Osteoblast (primary cell): Measurements from ENCODE around the gene RIC8A. TPM values are rescaled to one million over a fixed set of nuclear protein-coding genes. Genes with fewer than 3 reads are reported as not detected.

Experiments
- DNase-seq: peaks from one replicate; pipeline ENCODE4 v3.0.0; 2011; ENCODE audit warnings: low spot score, mixed read lengths; ENCODE audit not compliant: insufficient read length; ENCODE audit errors: missing footprints
- H2AFZ ChIP-seq: 2 replicates; pipeline ENCODE4 v1.6.0; 2011; ENCODE audit warnings: mild to moderate bottlenecking, low read length
- H3K27ac ChIP-seq: 2 replicates; pipeline ENCODE4 v1.5.1; 2011; ENCODE audit warnings: mild to moderate bottlenecking, low read depth, low read length, moderate library complexity
- H3K27me3 ChIP-seq: 2 replicates; pipeline ENCODE4 v1.6.0; 2012; ENCODE audit warnings: mild to moderate bottlenecking, control low read depth, inconsistent platforms, low read length, moderate library complexity; ENCODE audit not compliant: insufficient read depth
- H3K36me3 ChIP-seq: 2 replicates; pipeline ENCODE4 v1.5.1; 2011; ENCODE audit warnings: mild to moderate bottlenecking, low read length, control low read depth, moderate library complexity; ENCODE audit not compliant: insufficient read depth
- H3K4me1 ChIP-seq: 2 replicates; pipeline ENCODE4 v1.5.1; 2011; ENCODE audit warnings: mild to moderate bottlenecking, low read length, control low read depth, moderate library complexity; ENCODE audit not compliant: insufficient read depth
- H3K4me2 ChIP-seq: 2 replicates; pipeline ENCODE4 v1.6.0; 2011; ENCODE audit warnings: mild to moderate bottlenecking, low read length; ENCODE audit not compliant: insufficient read depth
- H3K4me3 ChIP-seq: fragments of 200-600 bp; sonication (generic); 3 replicates; pipeline ENCODE4 v1.5.1; 2012; ENCODE audit warnings: mild to moderate bottlenecking, low read length, inconsistent platforms; ENCODE audit not compliant: insufficient read depth
- H3K79me2 ChIP-seq: 2 replicates; pipeline ENCODE4 v1.6.0; 2012; ENCODE audit warnings: mild to moderate bottlenecking, low read length, control low read depth, inconsistent platforms; ENCODE audit not compliant: insufficient read depth
- H3K9me3 ChIP-seq: 2 replicates; pipeline ENCODE4 v1.5.1; 2011; ENCODE audit warnings: low read depth, low read length, control low read depth
- H4K20me1 ChIP-seq: 2 replicates; pipeline ENCODE4 v1.6.0; 2012; ENCODE audit warnings: mild to moderate bottlenecking, low read length, control low read depth; ENCODE audit not compliant: insufficient read depth
- CTCF ChIP-seq: IDR thresholded peaks from 2 replicates; pipeline ENCODE4 v1.5.1; 2011; ENCODE audit warnings: mild to moderate bottlenecking, low read depth, low read length, moderate library complexity; ENCODE audit errors: extremely low read depth
- total RNA-seq: library from RNA; depleted of rRNA; stranded (reverse); fragments of >200 nt; gene quantifications from 2 replicates; pipeline ENCODE4 v1.2.3, GENCODE V29; 2012

Gene RIC8A
- total RNA-seq, 1 donor = 134 TPM

GRCh38 chr11:251550-251949, 44.0 kb downstream of the RIC8A start:
- TF ChIP-seq CTCF = no peak
- DNase-seq = no peak
- no peaks in the 10 kb centered on the region for H3K4me1 ChIP-seq
- H3K4me3 ChIP-seq = no peak overlapping the region
- H3K27me3 ChIP-seq = no peaks in the 10 kb centered on the region
- no peak overlapping the region for H3K27ac ChIP-seq
- peaks cover 4% of the 10 kb centered on the region for H4K20me1 ChIP-seq
- H2AFZ ChIP-seq = no peak overlapping the region
- H3K4me2 ChIP-seq = no peak overlapping the region
- no peaks in the 10 kb centered on the region for H3K9me3 ChIP-seq
- H3K79me2 ChIP-seq = no peaks in the 10 kb centered on the region
- H3K36me3 ChIP-seq = peaks cover 65% of the 10 kb centered on the region

GRCh38 chr11:252666-253065, 45.2 kb downstream of the RIC8A start:
- Histone ChIP-seq H3K36me3 (peaks cover 54% of the 10 kb centered on the region), H3K4me1 (no peaks in the 10 kb centered on the region), H4K20me1 (peaks cover 4% of the 10 kb centered on the region), H2AFZ (no peak overlapping the region), H3K4me2 (no peak overlapping the region), H3K27me3 (no peaks in the 10 kb centered on the region), H3K79me2 (no peaks in the 10 kb centered on the region), H3K27ac (no peak overlapping the region), H3K9me3 (no peaks in the 10 kb centered on the region), H3K4me3 (no peak overlapping the region)
- no peak for DNase-seq
- no peak for TF ChIP-seq CTCF

- TF ChIP-seq CTCF = no peak
- no peaks in the 10 kb centered on the region for H3K4me1 ChIP-seq
- no peak overlapping the region for H3K27ac ChIP-seq
- no peak overlapping the region for H3K4me3 ChIP-seq
- no peaks in the 10 kb centered on the region for H3K9me3 ChIP-seq
- H3K36me3 ChIP-seq = peaks cover 47% of the 10 kb centered on the region
- no peak overlapping the region for H3K4me2 ChIP-seq
- no peaks in the 10 kb centered on the region for H3K27me3 ChIP-seq
- H2AFZ ChIP-seq = no peak overlapping the region
- peaks cover 4% of the 10 kb centered on the region for H4K20me1 ChIP-seq
- no peaks in the 10 kb centered on the region for H3K79me2 ChIP-seq
- no peak for DNase-seq
Observed at GRCh38 chr11:253160-253885, 45.8 kb downstream of the RIC8A start.

- DNase-seq = no peak
- H4K20me1 ChIP-seq = peaks cover 4% of the 10 kb centered on the region
- H2AFZ ChIP-seq = no peak overlapping the region
- TF ChIP-seq CTCF = no peak
- H3K4me3 ChIP-seq = no peak overlapping the region
- H3K79me2 ChIP-seq = no peaks in the 10 kb centered on the region
- no peak overlapping the region for H3K27ac ChIP-seq
- H3K27me3 ChIP-seq = peaks cover 2% of the 10 kb centered on the region
- no peak overlapping the region for H3K4me2 ChIP-seq
- H3K36me3 ChIP-seq = peaks cover 42% of the 10 kb centered on the region
- H3K4me1 ChIP-seq = no peaks in the 10 kb centered on the region
- H3K9me3 ChIP-seq = no peaks in the 10 kb centered on the region
Observed at GRCh38 chr11:253886-254270, 46.4 kb downstream of the RIC8A start.
